ENCODE data around the gene C19orf53.

The C19orf53 gene

DNA sequence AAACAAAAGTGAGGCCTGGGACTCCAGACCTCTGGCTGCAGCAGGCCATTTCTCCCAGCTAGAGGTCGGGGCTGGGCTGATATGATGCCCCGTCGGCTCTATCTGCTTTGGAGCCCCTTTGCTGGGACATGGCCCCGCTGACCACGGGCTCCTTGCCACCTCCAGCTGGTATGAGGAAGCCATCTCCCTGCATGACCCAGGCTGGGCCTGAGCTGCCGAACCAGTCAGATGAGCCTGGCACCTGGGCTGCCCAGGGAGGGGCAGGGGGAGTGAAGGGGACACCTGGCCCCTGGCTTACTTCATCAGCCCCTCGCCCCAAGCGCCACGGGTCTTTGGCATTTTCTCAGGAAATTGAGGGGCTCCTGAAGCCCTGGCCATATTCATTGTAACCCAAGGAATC, 28.8 kb downstream of the C19orf53 start:
- DNase-seq (ENCODE audit: low spot score) = no peak
- TF ChIP-seq, protein P1, sequence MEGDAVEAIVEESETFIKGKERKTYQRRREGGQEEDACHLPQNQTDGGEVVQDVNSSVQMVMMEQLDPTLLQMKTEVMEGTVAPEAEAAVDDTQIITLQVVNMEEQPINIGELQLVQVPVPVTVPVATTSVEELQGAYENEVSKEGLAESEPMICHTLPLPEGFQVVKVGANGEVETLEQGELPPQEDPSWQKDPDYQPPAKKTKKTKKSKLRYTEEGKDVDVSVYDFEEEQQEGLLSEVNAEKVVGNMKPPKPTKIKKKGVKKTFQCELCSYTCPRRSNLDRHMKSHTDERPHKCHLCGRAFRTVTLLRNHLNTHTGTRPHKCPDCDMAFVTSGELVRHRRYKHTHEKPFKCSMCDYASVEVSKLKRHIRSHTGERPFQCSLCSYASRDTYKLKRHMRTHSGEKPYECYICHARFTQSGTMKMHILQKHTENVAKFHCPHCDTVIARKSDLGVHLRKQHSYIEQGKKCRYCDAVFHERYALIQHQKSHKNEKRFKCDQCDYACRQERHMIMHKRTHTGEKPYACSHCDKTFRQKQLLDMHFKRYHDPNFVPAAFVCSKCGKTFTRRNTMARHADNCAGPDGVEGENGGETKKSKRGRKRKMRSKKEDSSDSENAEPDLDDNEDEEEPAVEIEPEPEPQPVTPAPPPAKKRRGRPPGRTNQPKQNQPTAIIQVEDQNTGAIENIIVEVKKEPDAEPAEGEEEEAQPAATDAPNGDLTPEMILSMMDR (IDR thresholded peaks at IDR 0.05; ENCODE audit: extremely low read depth, insufficient read depth, missing control alignments) = no peak
- in situ Hi-C loops (cut with MboI; ENCODE audit: low pct_unique_long_range_greater_than_20kb, low sequenced_read_pairs, unreplicated experiment) = no loop called here

DNA sequence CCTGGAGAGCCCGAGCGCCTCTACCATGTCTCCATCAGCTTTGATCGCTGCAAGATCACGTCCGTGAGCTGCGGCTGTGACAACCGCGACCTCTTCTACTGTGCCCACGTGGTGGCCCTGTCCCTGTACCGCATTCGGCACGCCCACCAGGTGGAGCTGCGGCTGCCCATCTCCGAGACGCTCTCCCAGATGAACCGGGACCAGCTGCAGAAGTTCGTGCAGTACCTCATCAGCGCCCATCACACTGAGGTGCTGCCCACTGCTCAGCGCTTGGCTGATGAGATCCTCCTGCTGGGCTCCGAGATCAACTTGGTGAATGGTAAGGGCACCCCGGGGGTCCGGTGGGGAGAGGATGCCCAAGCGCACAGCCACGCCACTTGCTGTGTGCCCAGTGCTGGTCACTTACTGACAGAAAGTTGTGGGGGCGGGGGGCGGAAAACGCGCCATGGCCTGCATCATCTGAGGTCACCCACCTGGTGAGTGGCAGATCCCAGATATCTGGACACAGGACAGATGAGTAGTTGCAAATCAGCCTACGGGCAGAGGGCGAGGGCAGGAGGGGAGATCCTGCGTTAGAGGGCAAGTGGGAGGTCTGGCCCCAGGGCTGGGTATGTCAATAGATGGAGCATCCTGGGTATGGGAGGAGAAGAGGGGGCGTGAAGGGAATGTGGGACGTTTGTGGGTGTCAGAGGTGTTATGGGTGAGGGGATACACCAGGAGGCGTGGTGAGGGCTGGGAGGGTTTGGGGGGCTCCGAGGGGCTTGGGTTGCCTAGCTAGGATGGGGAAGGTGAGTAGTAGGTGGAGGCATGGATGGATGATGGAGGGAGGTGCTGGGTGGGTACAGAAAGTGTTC, 30.8 kb downstream of the C19orf53 start:
- in situ Hi-C loops (cut with MboI; ENCODE audit: low pct_unique_long_range_greater_than_20kb, low sequenced_read_pairs, unreplicated experiment) = no loop called here
- DNase-seq (ENCODE audit: low spot score) = no peak
- TF ChIP-seq, protein P1 (IDR thresholded peaks at IDR 0.05; ENCODE audit: extremely low read depth, insufficient read depth, missing control alignments) = no peak

DNA sequence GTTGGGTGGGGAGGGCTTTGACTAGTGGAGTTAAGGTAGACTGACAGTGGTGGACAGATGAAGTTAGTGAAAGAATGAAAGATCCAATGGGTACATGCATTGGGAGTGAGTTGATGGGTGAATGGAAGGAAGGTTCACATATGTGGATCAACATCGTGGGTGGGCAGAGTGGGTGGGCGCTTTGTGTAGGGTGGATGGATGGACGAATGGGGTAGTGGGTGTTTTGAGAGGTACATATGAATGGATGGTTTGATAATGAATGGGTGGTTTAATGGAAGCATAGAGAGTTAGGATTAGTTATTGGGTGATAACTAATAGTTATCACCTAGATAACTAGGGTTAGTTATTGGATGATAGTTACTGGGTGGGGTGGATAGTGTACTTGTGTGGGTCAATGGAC, 32.5 kb downstream of the C19orf53 start:
- TF ChIP-seq, protein P1 (IDR thresholded peaks at IDR 0.05; ENCODE audit: extremely low read depth, insufficient read depth, missing control alignments) = no peak
- in situ Hi-C loops (cut with MboI; ENCODE audit: low pct_unique_long_range_greater_than_20kb, low sequenced_read_pairs, unreplicated experiment) = no loop called here
- DNase-seq (ENCODE audit: low spot score) = no peak

DNA sequence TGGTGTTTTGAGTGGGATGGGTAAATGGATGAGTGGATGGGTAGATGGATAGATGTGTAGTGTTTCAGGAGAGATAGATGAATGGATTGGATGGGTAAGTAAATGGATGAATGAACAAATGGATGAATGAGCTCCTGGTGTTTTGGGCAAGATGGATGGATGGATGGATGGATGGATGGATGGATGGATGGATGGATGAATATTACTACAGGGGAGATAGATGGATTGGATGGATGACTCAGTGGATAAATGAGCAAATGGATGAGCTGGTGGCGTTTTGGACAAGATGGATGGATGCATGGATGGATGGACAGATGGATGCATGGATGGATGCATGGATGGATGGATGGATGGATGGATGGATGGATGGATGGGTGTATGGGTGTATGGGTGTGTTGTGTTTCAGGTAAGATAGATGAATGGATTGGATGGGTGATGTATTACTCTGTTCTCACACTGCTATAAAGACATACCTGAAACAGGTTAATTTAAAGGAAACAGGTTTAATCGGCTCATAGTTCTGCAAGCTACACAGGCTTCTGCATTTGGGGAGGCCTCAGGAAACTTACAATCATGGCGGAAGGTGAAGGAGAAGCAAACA, 33.3 kb downstream of the C19orf53 start:
- TF ChIP-seq, protein P1 (IDR thresholded peaks at IDR 0.05; ENCODE audit: extremely low read depth, insufficient read depth, missing control alignments) = no peak
- no peak for DNase-seq (ENCODE audit: low spot score)
- in situ Hi-C loops (cut with MboI; ENCODE audit: low pct_unique_long_range_greater_than_20kb, low sequenced_read_pairs, unreplicated experiment) = no loop called here

DNA sequence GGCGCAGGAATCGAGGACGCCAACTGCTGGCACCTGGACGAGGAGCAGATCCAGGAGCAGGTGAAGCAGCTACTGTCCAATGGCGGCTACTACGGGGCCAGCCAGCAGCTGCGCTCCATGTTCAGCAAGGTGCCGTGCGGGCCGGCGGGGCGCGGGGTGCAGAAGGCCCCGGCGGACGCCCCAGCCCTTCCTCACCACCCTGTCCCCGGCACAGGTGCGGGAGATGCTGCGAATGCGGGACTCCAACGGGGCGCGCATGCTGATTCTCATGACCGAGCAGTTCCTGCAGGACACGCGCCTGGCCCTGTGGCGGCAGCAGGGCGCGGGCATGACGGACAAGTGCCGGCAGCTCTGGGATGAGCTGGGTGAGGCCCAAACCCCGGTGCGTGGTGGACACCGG, 34.6 kb downstream of the C19orf53 start:
- no peak for DNase-seq (ENCODE audit: low spot score)
- in situ Hi-C loops (cut with MboI; ENCODE audit: low pct_unique_long_range_greater_than_20kb, low sequenced_read_pairs, unreplicated experiment) = no loop called here
- TF ChIP-seq, protein P1 (IDR thresholded peaks at IDR 0.05; ENCODE audit: extremely low read depth, insufficient read depth, missing control alignments) = no peak

DNA sequence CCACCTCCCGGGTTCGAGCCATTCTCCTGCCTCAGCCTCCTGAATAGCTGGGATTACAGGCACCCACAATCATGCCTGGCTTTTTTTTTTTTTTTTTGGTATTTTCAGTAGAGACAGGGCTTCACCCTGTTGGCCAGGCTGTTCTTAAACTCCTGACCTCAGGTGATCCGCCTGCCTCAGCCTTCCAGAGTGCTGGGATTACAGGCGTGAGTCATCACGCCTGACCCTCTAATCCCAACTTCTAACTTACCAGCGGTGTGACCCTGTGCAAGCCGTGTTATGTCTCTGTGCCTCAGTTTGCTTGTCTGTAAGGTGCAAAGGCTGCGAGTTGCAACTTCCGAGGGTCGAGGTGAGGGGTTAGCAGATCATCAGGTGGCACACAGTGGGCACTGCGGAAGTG, 38.3 kb downstream of the C19orf53 start:
- in situ Hi-C loops (cut with MboI; ENCODE audit: low pct_unique_long_range_greater_than_20kb, low sequenced_read_pairs, unreplicated experiment) = no loop called here
- no peak for DNase-seq (ENCODE audit: low spot score)
- TF ChIP-seq, protein P1 (IDR thresholded peaks at IDR 0.05; ENCODE audit: extremely low read depth, insufficient read depth, missing control alignments) = no peak
